Skeletal muscle satellite cell (primary cell): ENCODE results near the gene SLC9A4.

ENCODE experiments used
- H3K27me3 ChIP-seq: 2 replicates; pipeline ENCODE4 v1.7.0; 2013; ENCODE audit warnings: low read length; ENCODE audit not compliant: control insufficient read depth, insufficient read depth
- H3K36me3 ChIP-seq: 2 replicates; pipeline ENCODE4 v1.7.0; 2013; ENCODE audit warnings: mild to moderate bottlenecking, control low read depth, low read length; ENCODE audit not compliant: insufficient read depth
- H3K4me1 ChIP-seq: 2 replicates; pipeline ENCODE4 v1.7.0; 2013; ENCODE audit warnings: low read length; ENCODE audit not compliant: control insufficient read depth, insufficient read depth
- H3K4me2 ChIP-seq: 2 replicates; pipeline ENCODE4 v1.7.0; 2013; ENCODE audit warnings: mild to moderate bottlenecking, low read length
- H3K4me3 ChIP-seq: 2 replicates; pipeline ENCODE4 v1.7.0; 2013; ENCODE audit warnings: low read length
- H3K9ac ChIP-seq: 2 replicates; pipeline ENCODE4 v1.7.0; 2013; ENCODE audit warnings: mild to moderate bottlenecking, low read depth, low read length, moderate library complexity
- H3K9me3 ChIP-seq: replicated peaks from 2 replicates; pipeline ENCODE4 v1.7.0; 2013; ENCODE audit warnings: mild to moderate bottlenecking, control low read depth, low read length

SLC9A4 gene

GRCh38 chr2:102437122-102437521 is 35.9 kb upstream of the SLC9A4 start:
- H3K4me3 ChIP-seq = no peak overlapping the region
- H3K4me1 ChIP-seq = no peaks in the 10 kb centered on the region
- H3K4me2 ChIP-seq = no peak overlapping the region

GRCh38 chr2:102438111-102438510 is 34.9 kb upstream of the SLC9A4 start:
- H3K27me3 ChIP-seq = peaks cover 19% of the 10 kb centered on the region
- no peaks in the 10 kb centered on the region for H3K9me3 ChIP-seq
- no peaks in the 10 kb centered on the region for H3K36me3 ChIP-seq
- H3K4me1 ChIP-seq = no peaks in the 10 kb centered on the region
- no peak overlapping the region for H3K4me2 ChIP-seq
- no peak overlapping the region for H3K9ac ChIP-seq
- H3K4me3 ChIP-seq = no peak overlapping the region

More at GRCh38 chr2:102437122-102437521, 35.9 kb upstream of the SLC9A4 start:
- H3K9ac ChIP-seq = no peak overlapping the region
- H3K9me3 ChIP-seq = no peaks in the 10 kb centered on the region
- peaks cover 19% of the 10 kb centered on the region for H3K27me3 ChIP-seq
- no peaks in the 10 kb centered on the region for H3K36me3 ChIP-seq

GRCh38 chr2:102438578-102438977 is 34.4 kb upstream of the SLC9A4 start:
- no peaks in the 10 kb centered on the region for H3K4me1 ChIP-seq
- no peak overlapping the region for H3K4me3 ChIP-seq
- no peaks in the 10 kb centered on the region for H3K36me3 ChIP-seq
- peaks cover 19% of the 10 kb centered on the region for H3K27me3 ChIP-seq
- no peak overlapping the region for H3K4me2 ChIP-seq
- no peaks in the 10 kb centered on the region for H3K9me3 ChIP-seq
- H3K9ac ChIP-seq = no peak overlapping the region

GRCh38 chr2:102439065-102439695 is 33.8 kb upstream of the SLC9A4 start:
- Histone ChIP-seq H3K4me2 (no peak overlapping the region), H3K4me3 (no peak overlapping the region), H3K9me3 (no peaks in the 10 kb centered on the region), H3K27me3 (peaks cover 19% of the 10 kb centered on the region), H3K9ac (no peak overlapping the region), H3K4me1 (no peaks in the 10 kb centered on the region), H3K36me3 (no peaks in the 10 kb centered on the region)

GRCh38 chr2:102442967-102443828 is 29.8 kb upstream of the SLC9A4 start:
- Histone ChIP-seq H3K36me3 (no peaks in the 10 kb centered on the region), H3K27me3 (peaks cover 34% of the 10 kb centered on the region), H3K4me1 (no peaks in the 10 kb centered on the region), H3K9me3 (no peaks in the 10 kb centered on the region), H3K4me3 (no peak overlapping the region), H3K4me2 (no peak overlapping the region), H3K9ac (no peak overlapping the region)

GRCh38 chr2:102444233-102444632 is 28.8 kb upstream of the SLC9A4 start:
- Histone ChIP-seq H3K4me2 (no peak overlapping the region), H3K9ac (no peak overlapping the region), H3K4me1 (no peaks in the 10 kb centered on the region), H3K4me3 (no peak overlapping the region), H3K27me3 (peaks cover 35% of the 10 kb centered on the region), H3K36me3 (no peaks in the 10 kb centered on the region), H3K9me3 (no peaks in the 10 kb centered on the region)

- Histone ChIP-seq H3K27me3 (peaks cover 29% of the 10 kb centered on the region), H3K9me3 (no peaks in the 10 kb centered on the region), H3K4me1 (no peaks in the 10 kb centered on the region), H3K4me2 (no peak overlapping the region), H3K36me3 (no peaks in the 10 kb centered on the region), H3K9ac (no peak overlapping the region), H3K4me3 (no peak overlapping the region)
These were observed 26.1 kb upstream of the SLC9A4 start for GRCh38 chr2:102446936-102447335.

- Histone ChIP-seq H3K4me3 (no peak overlapping the region), H3K4me2 (no peak overlapping the region), H3K9ac (no peak overlapping the region), H3K27me3 (peaks cover 46% of the 10 kb centered on the region), H3K36me3 (no peaks in the 10 kb centered on the region), H3K4me1 (no peaks in the 10 kb centered on the region), H3K9me3 (no peaks in the 10 kb centered on the region)
These were observed 23.6 kb upstream of the SLC9A4 start for GRCh38 chr2:102449370-102449974.

- no peak overlapping the region for H3K4me2 ChIP-seq
- peaks cover 45% of the 10 kb centered on the region for H3K27me3 ChIP-seq
- H3K4me1 ChIP-seq = no peaks in the 10 kb centered on the region
- H3K36me3 ChIP-seq = no peaks in the 10 kb centered on the region
- no peak overlapping the region for H3K9ac ChIP-seq
- H3K4me3 ChIP-seq = no peak overlapping the region
- H3K9me3 ChIP-seq = no peaks in the 10 kb centered on the region
These were observed 21.1 kb upstream of the SLC9A4 start for GRCh38 chr2:102451968-102452367.

- H3K4me1 ChIP-seq = no peaks in the 10 kb centered on the region
- no peaks in the 10 kb centered on the region for H3K9me3 ChIP-seq
- no peak overlapping the region for H3K4me2 ChIP-seq
- no peaks in the 10 kb centered on the region for H3K36me3 ChIP-seq
- H3K4me3 ChIP-seq = no peak overlapping the region
- no peak overlapping the region for H3K9ac ChIP-seq
- peaks cover 41% of the 10 kb centered on the region for H3K27me3 ChIP-seq
These were observed 19.5 kb upstream of the SLC9A4 start for GRCh38 chr2:102453501-102453900.

GRCh38 chr2:102455061-102455670 is 17.9 kb upstream of the SLC9A4 start:
- Histone ChIP-seq H3K4me2 (no peak overlapping the region), H3K4me1 (no peaks in the 10 kb centered on the region), H3K36me3 (no peaks in the 10 kb centered on the region), H3K4me3 (no peak overlapping the region), H3K9me3 (no peaks in the 10 kb centered on the region), H3K27me3 (peaks cover 40% of the 10 kb centered on the region), H3K9ac (no peak overlapping the region)
